Heart left ventricle (tissue), 13 donors: ENCODE results near the gene LRIF1.

ENCODE experiments used
- POLR2A ChIP-seq, 2 donors: fragments of 450-650 bp; IDR thresholded peaks; one replicate each; pipeline ENCODE4 v1.6.1; 2017; ENCODE audit warnings: antibody characterized with exemption in 2 of 2, mild to moderate bottlenecking in 2 of 2, moderate library complexity in 2 of 2
- TF ChIP-seq, protein P1 (sequence below), 12 donors: fragments of 200-600 bp; sonication (generic) in 4 of 12; IDR thresholded peaks; one replicate each; pipeline versions ENCODE4 v1.5.0 to v1.8.0; 2018 to 2022; ENCODE audit warnings: antibody characterized with exemption in 12 of 12, mild to moderate bottlenecking in 5 of 12
- donor health status: ischemic (EF 13 %, LVEDD 7.1; RV severe dilation, severe dysfunction).
- donor health status: DM: no; HTN: yes; CAD: no.
- donor health status: DM: no; HTN: no; CAD: no.
- donor health status: ischemic (EF 25% LVEDD 6.9; RV normal size, moderate dysfunction).
- donor health status: ischemic (EF 25% LVEDD 5.7; RV mildly dilated, moderate dysfunction).
- donor health status: ischemic (EF 35%, LVEDD 5.7; RV mildly dilated, moderate dysfunction).
- donor health status: nonischemic (EF 11% LVEDD 7.7; RV severe dilation, severe dysfunction).
- donor health status: DM: yes; HTN: yes; CAD: no.
- donor health status: PGD.
- donor health status: ischemic (EF 29% LVEDD 5.4; RV normal size, mild dysfunction).
- donor health status: nonischemic (EF 23%, LVEDD 6.1; RV moderate dilation, normal function).

DNA sequence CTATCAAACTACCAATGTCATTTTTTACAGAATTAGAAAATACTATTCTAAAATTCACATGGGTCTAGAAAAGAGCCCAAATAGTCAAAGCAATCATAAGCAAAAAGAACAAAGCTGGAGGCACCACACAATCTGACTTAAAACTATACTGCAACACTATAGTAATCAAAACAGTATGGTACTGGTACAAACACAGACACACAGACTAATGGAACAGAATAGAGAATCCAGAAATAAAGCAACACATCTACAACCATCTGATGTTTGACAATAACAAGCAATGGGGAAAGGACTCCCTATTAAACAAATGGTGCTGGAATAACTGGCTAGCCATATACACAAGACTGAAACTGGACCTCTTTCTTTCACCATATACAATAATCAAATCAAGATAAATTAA, 50.9 kb downstream of the LRIF1 start:
- TF ChIP-seq POLR2A (IDR thresholded peaks at IDR 0.05) = no peak
- TF ChIP-seq, protein P1, sequence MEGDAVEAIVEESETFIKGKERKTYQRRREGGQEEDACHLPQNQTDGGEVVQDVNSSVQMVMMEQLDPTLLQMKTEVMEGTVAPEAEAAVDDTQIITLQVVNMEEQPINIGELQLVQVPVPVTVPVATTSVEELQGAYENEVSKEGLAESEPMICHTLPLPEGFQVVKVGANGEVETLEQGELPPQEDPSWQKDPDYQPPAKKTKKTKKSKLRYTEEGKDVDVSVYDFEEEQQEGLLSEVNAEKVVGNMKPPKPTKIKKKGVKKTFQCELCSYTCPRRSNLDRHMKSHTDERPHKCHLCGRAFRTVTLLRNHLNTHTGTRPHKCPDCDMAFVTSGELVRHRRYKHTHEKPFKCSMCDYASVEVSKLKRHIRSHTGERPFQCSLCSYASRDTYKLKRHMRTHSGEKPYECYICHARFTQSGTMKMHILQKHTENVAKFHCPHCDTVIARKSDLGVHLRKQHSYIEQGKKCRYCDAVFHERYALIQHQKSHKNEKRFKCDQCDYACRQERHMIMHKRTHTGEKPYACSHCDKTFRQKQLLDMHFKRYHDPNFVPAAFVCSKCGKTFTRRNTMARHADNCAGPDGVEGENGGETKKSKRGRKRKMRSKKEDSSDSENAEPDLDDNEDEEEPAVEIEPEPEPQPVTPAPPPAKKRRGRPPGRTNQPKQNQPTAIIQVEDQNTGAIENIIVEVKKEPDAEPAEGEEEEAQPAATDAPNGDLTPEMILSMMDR (IDR thresholded peaks at IDR 0.05) = no peak
